Glutamatergic neuron (in vitro differentiated cells): ENCODE results near the gene CCNH. TPM values are rescaled to one million over a fixed set of nuclear protein-coding genes. Genes with fewer than 3 reads are reported as not detected.

Experiments
- DNase-seq: peaks from one replicate; pipeline ENCODE4 v3.0.0; 2022
- H3K27ac Mint-ChIP-seq: one replicate; pipeline ENCODE4 v1.8.0; 2020; ENCODE audit warnings: mild to moderate bottlenecking, mixed read lengths, inconsistent platforms; ENCODE audit not compliant: unreplicated experiment
- H3K27me3 Mint-ChIP-seq: one replicate; pipeline ENCODE4 v1.8.0; 2020; ENCODE audit warnings: mild to moderate bottlenecking, moderate library complexity, mixed read lengths, inconsistent platforms; ENCODE audit not compliant: unreplicated experiment
- H3K36me3 Mint-ChIP-seq: one replicate; pipeline ENCODE4 v1.8.0; 2020; ENCODE audit warnings: mild to moderate bottlenecking, mixed read lengths, inconsistent platforms; ENCODE audit not compliant: unreplicated experiment
- H3K4me1 Mint-ChIP-seq: one replicate; pipeline ENCODE4 v1.8.0; 2020; ENCODE audit warnings: mild to moderate bottlenecking, low read depth, mixed read lengths, inconsistent platforms; ENCODE audit not compliant: unreplicated experiment
- H3K4me3 Mint-ChIP-seq: one replicate; pipeline ENCODE4 v1.8.0; 2020; ENCODE audit warnings: mild to moderate bottlenecking, mixed read lengths, inconsistent platforms; ENCODE audit not compliant: unreplicated experiment
- H3K9me3 Mint-ChIP-seq: one replicate; pipeline ENCODE4 v1.8.0; 2020; ENCODE audit warnings: mild to moderate bottlenecking, moderate library complexity, mixed read lengths, inconsistent platforms; ENCODE audit not compliant: unreplicated experiment
- long read RNA-seq: library from polyadenylated mRNA; unstranded; transcript quantifications from one replicate; pipeline ENCODE4 v2.0.0, GENCODE V29; 2020; ENCODE audit not compliant: unreplicated experiment
- total RNA-seq: library from RNA; stranded (reverse); fragmentation: NEBNext Ultra II Directional; extraction: Animal tissue kit (Norgen Biotek cat#: 25700); gene quantifications from one replicate; pipeline ENCODE4 v1.2.1, GENCODE V29; 2021; ENCODE audit not compliant: unreplicated experiment
- TF ChIP-seq, protein P1 (sequence below): fragments of 200-600 bp; sonication (generic); IDR thresholded peaks from one replicate; pipeline ENCODE4 v1.5.0; 2021; ENCODE audit not compliant: partially characterized antibody, unreplicated experiment

Gene CCNH
- 40.1 TPM for total RNA-seq
- long read RNA-seq, transcript CCNH-201 (9 exons, 1,378 nt), result major isoform, 29 of 33 reads
- long read RNA-seq, partial matches to known transcripts, result 0 of 33 reads
- long read RNA-seq, other reads (novel, unspliced or antisense), result 4 of 33 reads

DNA sequence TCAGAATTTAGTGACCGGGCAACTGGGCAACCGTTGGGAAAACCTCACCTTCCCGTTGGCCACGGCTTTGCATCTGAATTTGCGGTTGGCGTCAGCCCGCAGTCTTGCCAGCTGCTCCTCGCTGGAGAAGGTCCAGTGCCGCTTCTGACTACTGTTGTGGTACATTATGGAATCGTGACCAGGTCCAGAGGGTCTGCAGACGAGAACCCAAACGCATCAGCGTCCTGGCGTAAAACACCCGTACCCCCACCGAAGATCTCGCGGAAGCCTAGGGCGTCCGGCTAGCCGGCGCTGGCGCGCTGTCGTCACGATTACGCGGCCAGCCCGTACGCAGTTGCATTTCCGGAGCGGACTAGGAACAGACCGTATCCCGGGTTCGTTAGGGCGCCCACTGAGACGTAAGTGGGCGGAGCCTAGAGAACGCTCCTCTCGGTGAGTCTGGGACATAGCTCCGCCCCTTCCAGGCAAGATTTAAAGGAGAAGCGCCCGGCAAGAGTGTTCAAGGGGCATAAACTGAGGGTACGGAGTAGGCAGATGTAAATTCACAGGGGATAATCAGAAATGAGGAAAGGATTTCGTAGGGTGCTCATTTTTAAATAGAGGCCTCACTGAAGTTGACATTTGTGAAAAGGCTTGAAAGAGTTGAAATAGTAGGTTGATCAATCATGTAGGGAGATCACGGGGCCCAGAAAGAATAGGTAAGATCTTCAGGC lies at the start of gene CCNH:
Gene CCNH, minus strand, starts transcription at position 301 of the 713 bp plus-strand sequence. Its CDS starts 136 bp downstream, at position 165.
- H3K27ac Mint-ChIP-seq, result peak within 1 kb of the TSS; percentile 69
- TF ChIP-seq, protein P1, sequence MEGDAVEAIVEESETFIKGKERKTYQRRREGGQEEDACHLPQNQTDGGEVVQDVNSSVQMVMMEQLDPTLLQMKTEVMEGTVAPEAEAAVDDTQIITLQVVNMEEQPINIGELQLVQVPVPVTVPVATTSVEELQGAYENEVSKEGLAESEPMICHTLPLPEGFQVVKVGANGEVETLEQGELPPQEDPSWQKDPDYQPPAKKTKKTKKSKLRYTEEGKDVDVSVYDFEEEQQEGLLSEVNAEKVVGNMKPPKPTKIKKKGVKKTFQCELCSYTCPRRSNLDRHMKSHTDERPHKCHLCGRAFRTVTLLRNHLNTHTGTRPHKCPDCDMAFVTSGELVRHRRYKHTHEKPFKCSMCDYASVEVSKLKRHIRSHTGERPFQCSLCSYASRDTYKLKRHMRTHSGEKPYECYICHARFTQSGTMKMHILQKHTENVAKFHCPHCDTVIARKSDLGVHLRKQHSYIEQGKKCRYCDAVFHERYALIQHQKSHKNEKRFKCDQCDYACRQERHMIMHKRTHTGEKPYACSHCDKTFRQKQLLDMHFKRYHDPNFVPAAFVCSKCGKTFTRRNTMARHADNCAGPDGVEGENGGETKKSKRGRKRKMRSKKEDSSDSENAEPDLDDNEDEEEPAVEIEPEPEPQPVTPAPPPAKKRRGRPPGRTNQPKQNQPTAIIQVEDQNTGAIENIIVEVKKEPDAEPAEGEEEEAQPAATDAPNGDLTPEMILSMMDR, result no peak
- peaks cover 7% of the 10 kb centered on the region for H3K4me1 Mint-ChIP-seq

DNA sequence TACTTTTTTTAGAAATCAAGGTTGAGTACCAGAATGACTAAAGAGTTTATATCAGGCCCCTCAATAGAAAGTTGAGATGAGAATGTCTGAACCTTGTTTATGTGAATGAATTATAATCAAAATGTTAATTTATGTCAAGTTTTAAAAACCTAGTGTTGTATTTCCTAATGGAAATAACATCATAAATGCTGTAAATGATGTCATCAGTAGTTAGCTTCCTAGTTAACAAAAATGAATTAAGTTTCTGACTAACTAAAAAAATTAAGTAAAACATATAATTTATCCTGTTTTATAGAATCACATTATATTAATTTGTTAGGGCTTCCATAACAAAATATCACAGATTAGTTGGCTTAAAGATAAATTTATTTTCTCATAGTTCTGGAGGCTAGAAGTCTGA lies 45.0 kb upstream of the CCNH start:
- Mint-ChIP-seq H3K4me3 (no peak overlapping the region), H3K27ac (no peak overlapping the region), H3K4me1 (no peaks in the 10 kb centered on the region), H3K36me3 (no peaks in the 10 kb centered on the region), H3K9me3 (no peaks in the 10 kb centered on the region), H3K27me3 (no peaks in the 10 kb centered on the region)
- DNase-seq, result no peak
- TF ChIP-seq, protein P1, result no peak

More for the DNA sequence above, at the start of gene CCNH:
- Mint-ChIP-seq H3K9me3 (peaks cover 10% of the 10 kb centered on the region), H3K36me3 (no peaks in the 10 kb centered on the region), H3K27me3 (peaks cover 4% of the 10 kb centered on the region), H3K4me3 (peak within 1 kb of the TSS; percentile 98)
- peak; percentile 96 for DNase-seq

GRCh38 chr5:87453801-87454200 lies 41.1 kb upstream of the CCNH start:
- TF ChIP-seq, protein P1, result no peak
- H3K27me3 Mint-ChIP-seq, result no peaks in the 10 kb centered on the region
- no peak for DNase-seq

GRCh38 chr5:87452837-87453236 lies 40.1 kb upstream of the CCNH start:
- DNase-seq, result no peak
- H3K27me3 Mint-ChIP-seq, result no peaks in the 10 kb centered on the region
- no peaks in the 10 kb centered on the region for H3K36me3 Mint-ChIP-seq
- no peak overlapping the region for H3K4me3 Mint-ChIP-seq
- H3K27ac Mint-ChIP-seq, result no peak overlapping the region
- H3K9me3 Mint-ChIP-seq, result no peaks in the 10 kb centered on the region
- TF ChIP-seq, protein P1, result no peak
- no peaks in the 10 kb centered on the region for H3K4me1 Mint-ChIP-seq

More at GRCh38 chr5:87453801-87454200, 41.1 kb upstream of the CCNH start:
- Mint-ChIP-seq H3K36me3 (no peaks in the 10 kb centered on the region), H3K9me3 (no peaks in the 10 kb centered on the region), H3K4me3 (no peak overlapping the region), H3K27ac (no peak overlapping the region), H3K4me1 (no peaks in the 10 kb centered on the region)

DNA sequence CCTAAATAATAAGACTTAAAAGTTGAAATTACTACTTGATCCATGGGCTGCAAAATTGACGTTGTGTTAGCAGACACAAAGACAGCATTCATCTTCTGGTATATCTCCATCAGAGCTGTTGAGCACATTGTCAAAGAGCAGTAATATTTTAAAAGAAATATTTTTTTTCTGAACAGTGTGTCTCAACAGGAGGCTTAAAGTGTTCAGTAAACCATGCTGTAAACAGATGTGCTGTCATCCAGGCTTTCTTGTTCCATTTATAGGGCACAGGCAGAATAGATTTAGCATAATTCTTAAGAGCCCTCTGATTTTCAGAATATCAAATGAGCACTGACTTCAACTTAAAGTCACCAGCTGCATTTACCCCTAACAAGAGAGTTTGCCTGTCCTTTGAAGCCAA lies 29.7 kb upstream of the CCNH start:
- Mint-ChIP-seq H3K9me3 (no peaks in the 10 kb centered on the region), H3K36me3 (no peaks in the 10 kb centered on the region)
- TF ChIP-seq, protein P1, result no peak

More for the DNA sequence above, 29.7 kb upstream of the CCNH start:
- Mint-ChIP-seq H3K4me3 (no peak overlapping the region), H3K4me1 (no peaks in the 10 kb centered on the region), H3K27ac (no peak overlapping the region), H3K27me3 (no peaks in the 10 kb centered on the region)
- no peak for DNase-seq
